Kidney epithelial cell (primary cell): ENCODE measurements around the gene PIP. TPM values are rescaled to one million over a fixed set of nuclear protein-coding genes. Genes with fewer than 3 reads are reported as not detected.
"Not testable (repeated sequence)": the region's sequence is repeated elsewhere in the genome, so short reads cannot be mapped to it uniquely, and the experiment has no call there.

ENCODE experiments used
- DNase-seq: peaks from one replicate; pipeline ENCODE4 v3.0.0-alpha.2; 2010; ENCODE audit warnings: low read depth
- H3K27me3 ChIP-seq: 2 replicates; pipeline ENCODE4 v1.6.0; 2011; ENCODE audit warnings: low read length; ENCODE audit not compliant: control insufficient read depth, insufficient read depth
- H3K36me3 ChIP-seq: 2 replicates; pipeline ENCODE4 v1.5.1; 2011; ENCODE audit warnings: low read length; ENCODE audit not compliant: control insufficient read depth, insufficient read depth
- H3K4me3 ChIP-seq: 2 replicates; pipeline ENCODE4 v1.5.1; 2011; ENCODE audit warnings: low read depth, mild to moderate bottlenecking, control low read depth, low read length
- CTCF ChIP-seq: IDR thresholded peaks from 2 replicates; pipeline ENCODE4 v1.5.1; 2011; ENCODE audit warnings: mild to moderate bottlenecking, moderate library complexity, low read length, control low read depth, inconsistent platforms; ENCODE audit not compliant: insufficient read depth, poor library complexity, severe bottlenecking
- total RNA-seq: library from RNA; depleted of rRNA; stranded (reverse); fragments of >200 nt; gene quantifications from 2 replicates; pipeline ENCODE4 v1.2.3, GENCODE V29; 2015

The PIP gene
- total RNA-seq, 1 donor from 2014 or later, result not detected

DNA sequence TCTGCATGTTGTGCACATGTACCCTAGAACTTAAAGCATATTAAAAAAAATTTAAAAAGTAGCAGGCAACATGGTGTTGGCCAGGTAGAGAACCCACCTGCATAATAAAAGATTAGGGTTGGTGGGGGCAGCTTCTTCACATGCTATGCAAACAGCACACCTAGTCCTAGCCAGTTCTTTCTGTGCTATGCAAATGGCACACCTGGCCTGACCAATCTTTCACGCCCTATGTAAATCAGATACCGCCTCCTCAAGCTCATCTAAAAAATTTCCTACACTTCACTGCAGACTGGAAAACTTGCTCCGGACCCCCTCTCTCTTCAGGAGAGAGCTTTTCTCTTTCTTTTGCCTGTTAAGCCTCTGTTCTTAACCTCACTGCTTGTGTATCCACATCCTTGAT lies 14.5 kb upstream of the PIP start:
- no peak for DNase-seq
- Histone ChIP-seq H3K27me3 (no peaks in the 10 kb centered on the region), H3K36me3 (no peaks in the 10 kb centered on the region), H3K4me3 (no peak overlapping the region)
- TF ChIP-seq CTCF, result no peak

GRCh38 chr7:143120691-143121405 lies 11.0 kb upstream of the PIP start:
- Histone ChIP-seq H3K27me3 (no peaks in the 10 kb centered on the region), H3K36me3 (no peaks in the 10 kb centered on the region), H3K4me3 (no peak overlapping the region)
- DNase-seq, result no peak
- TF ChIP-seq CTCF, result no peak

DNA sequence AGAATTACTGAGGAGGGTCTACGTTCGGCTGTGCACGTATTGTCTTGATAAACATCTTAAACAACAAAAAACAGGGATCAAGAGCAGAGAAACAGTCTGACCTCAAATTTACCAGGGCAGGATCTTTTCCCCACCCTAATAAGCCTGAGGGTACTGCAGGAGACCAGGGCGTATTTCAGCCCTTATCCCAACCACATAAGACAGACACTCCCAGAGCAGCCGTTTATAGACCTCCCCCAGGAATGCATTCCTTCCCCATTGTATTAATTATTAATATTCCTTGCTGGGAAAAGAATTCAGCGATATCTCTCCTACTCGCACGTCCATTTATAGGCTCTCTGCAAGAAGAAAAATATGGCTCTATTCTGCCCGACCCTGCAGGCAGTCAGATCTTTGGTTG lies 8.6 kb upstream of the PIP start:
- H3K4me3 ChIP-seq, H3K36me3 ChIP-seq, H3K27me3 ChIP-seq, DNase-seq: not testable (repeated sequence)

DNA sequence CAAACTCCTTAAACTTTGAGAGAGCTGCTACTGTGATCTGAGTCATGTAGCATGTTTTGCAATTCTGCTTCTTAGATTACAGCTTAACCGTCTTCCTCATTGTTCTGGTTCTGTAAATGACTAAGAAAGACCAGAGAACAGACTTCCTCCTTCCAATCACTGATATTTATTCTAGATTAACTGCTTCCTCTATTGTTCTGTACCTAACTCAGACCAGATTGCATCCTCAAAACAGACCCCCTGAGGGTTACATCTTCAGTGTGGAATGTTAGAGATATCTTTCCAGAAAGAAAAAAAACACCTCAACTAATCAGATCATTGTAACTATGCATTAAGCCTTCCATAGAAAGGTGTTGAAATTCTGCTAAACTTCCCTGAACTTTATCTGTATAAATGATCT lies 5.7 kb upstream of the PIP start:
- no peak for DNase-seq

DNA sequence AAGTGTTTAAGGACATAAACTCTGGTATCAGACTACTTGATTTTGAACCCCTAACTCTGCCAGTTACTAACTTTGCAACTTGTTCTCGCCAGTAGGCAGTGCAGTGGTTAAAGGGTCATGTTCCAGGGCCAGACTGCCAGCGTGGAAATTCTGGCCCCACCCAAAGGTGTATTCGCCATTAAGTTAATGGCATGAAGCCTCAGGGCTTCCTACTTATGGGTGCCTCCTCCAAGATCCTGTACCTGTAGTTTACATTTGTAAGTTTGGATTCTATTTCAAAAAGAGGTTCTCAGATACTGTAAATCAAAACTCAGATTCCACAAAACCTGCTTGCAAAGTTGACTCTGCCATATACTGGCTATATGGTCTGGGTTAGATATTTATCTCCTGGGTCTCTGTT lies 2.8 kb upstream of the PIP start:
- TF ChIP-seq CTCF, result no peak
- H3K27me3 ChIP-seq, result no peaks in the 10 kb centered on the region

More for the DNA sequence above, 5.7 kb upstream of the PIP start:
- no peaks in the 10 kb centered on the region for H3K27me3 ChIP-seq
- TF ChIP-seq CTCF, result no peak
- no peak overlapping the region for H3K4me3 ChIP-seq
- H3K36me3 ChIP-seq, result no peaks in the 10 kb centered on the region

GRCh38 chr7:143129477-143129876 lies 2.4 kb upstream of the PIP start:
- Histone ChIP-seq H3K4me3 (no peak overlapping the region), H3K36me3 (no peaks in the 10 kb centered on the region), H3K27me3 (no peaks in the 10 kb centered on the region)
- no peak for TF ChIP-seq CTCF
- no peak for DNase-seq

More for the DNA sequence above, 2.8 kb upstream of the PIP start:
- Histone ChIP-seq H3K4me3 (no peak overlapping the region), H3K36me3 (no peaks in the 10 kb centered on the region)
- DNase-seq, result no peak
